Astrocyte (in vitro differentiated cells and primary cell): Measurements from ENCODE around the gene GMEB2. TPM values are rescaled to one million over a fixed set of nuclear protein-coding genes. Genes with fewer than 3 reads are reported as not detected.
"Not testable (repeated sequence)": the region's sequence is repeated elsewhere in the genome, so short reads cannot be mapped to it uniquely, and the experiment has no call there.

Experiments
- DNase-seq: peaks from one replicate; pipeline ENCODE4 v3.0.0-alpha.2; 2010; ENCODE audit warnings: low read depth
- FAIRE-seq: peaks from 2 replicates; lab custom pipeline; 2011; peaks lifted over from hg19 to GRCh38; lab: Jason Lieb, UNC
- H2AFZ ChIP-seq: 2 replicates; pipeline ENCODE4 v1.6.0; 2012; ENCODE audit warnings: low read depth, low read length, inconsistent platforms
- H3K27ac ChIP-seq: 2 replicates; pipeline ENCODE4 v1.5.1; 2011; ENCODE audit warnings: low read depth, low read length, inconsistent platforms
- H3K27me3 ChIP-seq: 2 replicates; pipeline ENCODE4 v1.6.0; 2011; ENCODE audit warnings: low read length, inconsistent platforms; ENCODE audit not compliant: insufficient read depth
- H3K36me3 ChIP-seq: 2 replicates; pipeline ENCODE4 v1.5.1; 2011; ENCODE audit warnings: low read length, inconsistent platforms; ENCODE audit not compliant: insufficient read depth
- H3K4me1 ChIP-seq: 2 replicates; pipeline ENCODE4 v1.5.1; 2011; ENCODE audit warnings: low read length, inconsistent platforms; ENCODE audit not compliant: insufficient read depth
- H3K4me2 ChIP-seq: 2 replicates; pipeline ENCODE4 v1.6.0; 2012; ENCODE audit warnings: low read length, inconsistent platforms
- H3K4me3 ChIP-seq: 2 replicates; pipeline ENCODE4 v1.5.1; 2011; ENCODE audit warnings: low read depth, mild to moderate bottlenecking, low read length, inconsistent platforms; ENCODE audit not compliant: insufficient read depth
- H3K79me2 ChIP-seq: 2 replicates; pipeline ENCODE4 v1.6.0; 2012; ENCODE audit warnings: mild to moderate bottlenecking, low read length, inconsistent platforms; ENCODE audit not compliant: insufficient read depth
- H3K9ac ChIP-seq: 2 replicates; pipeline ENCODE4 v1.6.0; 2012; ENCODE audit warnings: mild to moderate bottlenecking, low read length, inconsistent platforms
- H3K9me3 ChIP-seq: 2 replicates; pipeline ENCODE4 v1.5.1; 2012; ENCODE audit warnings: low read depth, mild to moderate bottlenecking, low read length, inconsistent platforms; ENCODE audit not compliant: insufficient read depth
- H4K20me1 ChIP-seq: 2 replicates; pipeline ENCODE4 v1.6.0; 2012; ENCODE audit warnings: low read length, inconsistent platforms; ENCODE audit not compliant: insufficient read depth
- H3K27ac Mint-ChIP-seq: one replicate; pipeline ENCODE4 v1.8.0; 2021; ENCODE audit warnings: mild to moderate bottlenecking, mixed read lengths; ENCODE audit not compliant: unreplicated experiment
- H3K27me3 Mint-ChIP-seq: one replicate; pipeline ENCODE4 v1.8.0; 2021; ENCODE audit warnings: low read depth, mixed read lengths; ENCODE audit not compliant: unreplicated experiment
- H3K36me3 Mint-ChIP-seq: one replicate; pipeline ENCODE4 v1.8.0; 2021; ENCODE audit warnings: low read depth, mixed read lengths; ENCODE audit not compliant: unreplicated experiment
- H3K4me1 Mint-ChIP-seq: one replicate; pipeline ENCODE4 v1.8.0; 2021; ENCODE audit warnings: low read depth, mixed read lengths; ENCODE audit not compliant: unreplicated experiment
- H3K4me3 Mint-ChIP-seq: one replicate; pipeline ENCODE4 v1.8.0; 2021; ENCODE audit warnings: mild to moderate bottlenecking, moderate library complexity, mixed read lengths; ENCODE audit not compliant: unreplicated experiment
- H3K9me3 Mint-ChIP-seq: one replicate; pipeline ENCODE4 v1.8.0; 2021; ENCODE audit warnings: mild to moderate bottlenecking, mixed read lengths; ENCODE audit not compliant: unreplicated experiment
- CTCF ChIP-seq: IDR thresholded peaks from 2 replicates; pipeline ENCODE4 v1.5.1; 2011; ENCODE audit warnings: low read depth, mild to moderate bottlenecking, inconsistent platforms, low read length, moderate library complexity; ENCODE audit not compliant: insufficient read depth
- EZH2 ChIP-seq: IDR thresholded peaks from 2 replicates; pipeline ENCODE4 v1.6.1; 2012; ENCODE audit warnings: mild to moderate bottlenecking, low read length, inconsistent platforms; ENCODE audit not compliant: insufficient read depth
- total RNA-seq: library from RNA; stranded (reverse); gene quantifications from 2 replicates; pipeline ENCODE4 v1.2.1, GENCODE V29; 2021

The GMEB2 gene
- total RNA-seq, 1 donor from 2014 or later: 11.7 TPM

GRCh38 chr20:63560856-63561609 is 65.9 kb downstream of the GMEB2 start:
- H3K79me2 ChIP-seq: no peaks in the 10 kb centered on the region
- no peak overlapping the region for H3K4me3 ChIP-seq
- no peak overlapping the region for H3K4me3 Mint-ChIP-seq
- H3K4me1 Mint-ChIP-seq: no peaks in the 10 kb centered on the region
- no peaks in the 10 kb centered on the region for H3K9me3 Mint-ChIP-seq
- FAIRE-seq (no peak), DNase-seq (no peak)
- H3K4me2 ChIP-seq: no peak overlapping the region
- no peaks in the 10 kb centered on the region for H3K36me3 ChIP-seq
- H3K9ac ChIP-seq: no peak overlapping the region
- H3K36me3 Mint-ChIP-seq: peaks cover 5% of the 10 kb centered on the region
- H2AFZ ChIP-seq: no peak overlapping the region
- H3K27ac Mint-ChIP-seq: no peak overlapping the region
- H3K4me1 ChIP-seq: no peaks in the 10 kb centered on the region
- H4K20me1 ChIP-seq: no peaks in the 10 kb centered on the region
- TF ChIP-seq EZH2 (no peak), CTCF (no peak)
- no peaks in the 10 kb centered on the region for H3K27me3 Mint-ChIP-seq
- H3K27ac ChIP-seq: no peak overlapping the region
- no peaks in the 10 kb centered on the region for H3K9me3 ChIP-seq
- no peaks in the 10 kb centered on the region for H3K27me3 ChIP-seq

- H3K4me1 ChIP-seq: no peaks in the 10 kb centered on the region
- H3K79me2 ChIP-seq: no peaks in the 10 kb centered on the region
- Mint-ChIP-seq H3K27ac (no peak overlapping the region), H3K4me1 (no peaks in the 10 kb centered on the region), H3K36me3 (peaks cover 5% of the 10 kb centered on the region), H3K27me3 (no peaks in the 10 kb centered on the region), H3K4me3 (no peak overlapping the region), H3K9me3 (no peaks in the 10 kb centered on the region)
- no peak overlapping the region for H2AFZ ChIP-seq
- DNase-seq (no peak), FAIRE-seq (no peak)
- H3K9ac ChIP-seq: no peak overlapping the region
- H3K27me3 ChIP-seq: no peaks in the 10 kb centered on the region
- TF ChIP-seq EZH2 (no peak), CTCF (no peak)
- no peaks in the 10 kb centered on the region for H3K9me3 ChIP-seq
- H3K4me2 ChIP-seq: no peak overlapping the region
- no peaks in the 10 kb centered on the region for H4K20me1 ChIP-seq
- no peak overlapping the region for H3K27ac ChIP-seq
- no peak overlapping the region for H3K4me3 ChIP-seq
- H3K36me3 ChIP-seq: no peaks in the 10 kb centered on the region
These were observed 66.5 kb downstream of the GMEB2 start for GRCh38 chr20:63560333-63560805.

GRCh38 chr20:63559485-63560332 is 67.2 kb downstream of the GMEB2 start:
- not testable (repeated sequence) for H3K36me3 ChIP-seq, H3K27ac ChIP-seq, H3K4me3 ChIP-seq, H3K4me3 Mint-ChIP-seq, H3K9me3 ChIP-seq, H3K79me2 ChIP-seq, H3K9ac ChIP-seq, FAIRE-seq, H3K9me3 Mint-ChIP-seq, H3K4me1 ChIP-seq, H3K27me3 Mint-ChIP-seq, H3K27ac Mint-ChIP-seq, H3K27me3 ChIP-seq, H2AFZ ChIP-seq, H3K36me3 Mint-ChIP-seq, H3K4me1 Mint-ChIP-seq, DNase-seq, H3K4me2 ChIP-seq, H4K20me1 ChIP-seq
